Keratinocyte (primary cell): ENCODE measurements around the gene RSKR. TPM values are rescaled to one million over a fixed set of nuclear protein-coding genes. Genes with fewer than 3 reads are reported as not detected.

Source experiments
- DNase-seq: peaks from one replicate; pipeline ENCODE4 v3.0.0-alpha.2; 2011; ENCODE audit warnings: low read depth, missing footprints, low spot score
- FAIRE-seq: peaks from 2 replicates; lab custom pipeline; 2011; peaks lifted over from hg19 to GRCh38; lab: Jason Lieb, UNC
- H2AFZ ChIP-seq: 2 replicates; pipeline ENCODE4 v1.6.0; 2012; ENCODE audit warnings: low read length, control low read depth, inconsistent platforms; ENCODE audit not compliant: control insufficient read depth
- H3K27ac ChIP-seq: 2 replicates; pipeline ENCODE4 v1.5.1; 2011; ENCODE audit warnings: low read length; ENCODE audit not compliant: control insufficient read depth, insufficient read depth
- H3K27me3 ChIP-seq: 3 replicates; pipeline ENCODE4 v1.6.0; 2011; ENCODE audit warnings: low read length; ENCODE audit not compliant: control insufficient read depth, insufficient read depth; ENCODE audit errors: extremely low read depth
- H3K36me3 ChIP-seq, 2 experiments: 2 replicates in 1 of 2; 3 replicates in 1 of 2; pipeline ENCODE4 v1.5.1; 2011; ENCODE audit warnings: low read length in 2 of 2, mild to moderate bottlenecking in 1 of 2; ENCODE audit not compliant: control insufficient read depth in 2 of 2, insufficient read depth in 2 of 2; ENCODE audit errors: extremely low read depth in 1 of 2
- H3K4me1 ChIP-seq: 3 replicates; pipeline ENCODE4 v1.5.1; 2011; ENCODE audit warnings: low read length; ENCODE audit not compliant: control insufficient read depth, insufficient read depth; ENCODE audit errors: extremely low read depth
- H3K4me2 ChIP-seq: 3 replicates; pipeline ENCODE4 v1.6.0; 2011; ENCODE audit warnings: low read depth, low read length; ENCODE audit not compliant: control insufficient read depth, insufficient read depth; ENCODE audit errors: extremely low read depth
- H3K4me3 ChIP-seq, 3 experiments: fragments of 200-600 bp in 1 of 3; sonication (generic) in 1 of 3; 2 replicates in 2 of 3; 3 replicates in 1 of 3; pipeline ENCODE4 v1.5.1; 2011 to 2016; ENCODE audit warnings: low read length in 3 of 3, mild to moderate bottlenecking in 3 of 3, control low read depth in 2 of 3, inconsistent platforms in 1 of 3, low read depth in 1 of 3, mixed read lengths in 1 of 3, mixed run types in 1 of 3, moderate library complexity in 1 of 3; ENCODE audit not compliant: control insufficient read depth in 2 of 3, insufficient read depth in 2 of 3; ENCODE audit errors: extremely low read depth in 1 of 3
- H3K79me2 ChIP-seq: 2 replicates; pipeline ENCODE4 v1.6.0; 2012; ENCODE audit warnings: low read length; ENCODE audit not compliant: control insufficient read depth, insufficient read depth
- H3K9ac ChIP-seq: 3 replicates; pipeline ENCODE4 v1.6.0; 2011; ENCODE audit warnings: low read length; ENCODE audit not compliant: control insufficient read depth, insufficient read depth; ENCODE audit errors: extremely low read depth
- H3K9me1 ChIP-seq: 3 replicates; pipeline ENCODE4 v1.6.0; 2011; ENCODE audit warnings: low read length; ENCODE audit not compliant: control insufficient read depth, insufficient read depth; ENCODE audit errors: extremely low read depth
- H3K9me3 ChIP-seq: 2 replicates; pipeline ENCODE4 v1.5.1; 2012; ENCODE audit warnings: low read depth, low read length; ENCODE audit not compliant: control insufficient read depth
- H4K20me1 ChIP-seq: 3 replicates; pipeline ENCODE4 v1.6.0; 2011; ENCODE audit warnings: low read length; ENCODE audit not compliant: control insufficient read depth, insufficient read depth; ENCODE audit errors: extremely low read depth
- CTCF ChIP-seq, 3 experiments: IDR thresholded peaks in 1 of 3; conservative IDR thresholded peaks in 1 of 3; optimal IDR thresholded peaks in 1 of 3; 2 replicates in 2 of 3; 3 replicates in 1 of 3; pipeline versions ENCODE3 to v1.5.1; 2011; ENCODE audit warnings: low read length in 3 of 3, mild to moderate bottlenecking in 3 of 3, moderate library complexity in 2 of 3, control low read depth in 1 of 3, inconsistent platforms in 1 of 3; ENCODE audit not compliant: insufficient read depth in 2 of 3; ENCODE audit errors: extremely low read depth in 1 of 3
- EZH2 ChIP-seq: IDR thresholded peaks from one replicate; pipeline ENCODE4 v1.6.1; 2012; ENCODE audit warnings: inconsistent platforms, mild to moderate bottlenecking, low read length, moderate library complexity
- dilution Hi-C: fragments of 300-500 bp; cut with MboI; formaldehyde crosslinking; loops from one replicate; pipeline ENCODE4 v1.7.0; 2020; ENCODE audit warnings: low sequenced_read_pairs; ENCODE audit not compliant: extremely low pct_ligation_motif_present
- polyA plus RNA-seq, 5 experiments: library from polyadenylated mRNA; depleted of rRNA in 3 of 5; stranded (reverse) in 3 of 5; stranded (forward) in 1 of 5; unstranded in 1 of 5; fragments of >200 nt; gene quantifications; 1 replicate in 1 of 5; 2 replicates in 3 of 5; 3 replicates in 1 of 5; pipeline versions ENCODE4 v1.2.1 to v1.2.3, GENCODE V29; 2011 to 2012; ENCODE audit warnings: missing spikeins in 2 of 5, low read depth in 1 of 5, low replicate concordance in 1 of 5

Gene RSKR
- polyA plus RNA-seq, 1 donor (not counting 4 experiments of a cell fraction or from before 2014, with no cell fraction given) = 6.6 TPM

GRCh38 chr17:28655160-28655559 lies 41.2 kb upstream of the RSKR start:
- no peak for DNase-seq
- H3K9ac ChIP-seq = no peak overlapping the region
- TF ChIP-seq EZH2 (no peak), CTCF (optimal IDR thresholded peaks at IDR 0.05 in 1 of 3, IDR thresholded peaks at IDR 0.05 in 1 of 3, conservative IDR thresholded peaks at IDR 0.05 in 1 of 3; ENCODE audit: extremely low read depth in 1 of 3, insufficient read depth in 2 of 3, low read length in 3 of 3) (no peak)
- FAIRE-seq = no peak
- H3K4me2 ChIP-seq = no peak overlapping the region
- H3K27me3 ChIP-seq = no peaks in the 10 kb centered on the region
- no peak overlapping the region for H2AFZ ChIP-seq
- H3K9me3 ChIP-seq = no peaks in the 10 kb centered on the region
- no peak overlapping the region for H3K27ac ChIP-seq
- dilution Hi-C loops = no loop called here
- peaks cover 4 to 8% of the 10 kb centered on the region in 2 experiments for H3K36me3 ChIP-seq
- no peaks in the 10 kb centered on the region for H4K20me1 ChIP-seq
- H3K4me1 ChIP-seq = peaks cover 3% of the 10 kb centered on the region
- H3K79me2 ChIP-seq = peaks cover 33% of the 10 kb centered on the region
- H3K9me1 ChIP-seq = no peaks in the 10 kb centered on the region
- H3K4me3 ChIP-seq = no peak overlapping the region

GRCh38 chr17:28648698-28649097 lies 34.7 kb upstream of the RSKR start:
- Histone ChIP-seq H3K27me3 (no peaks in the 10 kb centered on the region), H2AFZ (no peak overlapping the region), H3K9ac (no peak overlapping the region), H3K4me3 (no peak overlapping the region), H3K36me3 (peaks cover 8 to 11% of the 10 kb centered on the region in 2 experiments), H3K9me1 (no peaks in the 10 kb centered on the region), H3K79me2 (peaks cover 11% of the 10 kb centered on the region), H3K27ac (no peak overlapping the region), H4K20me1 (no peaks in the 10 kb centered on the region), H3K9me3 (no peaks in the 10 kb centered on the region), H3K4me2 (no peak overlapping the region), H3K4me1 (peaks cover 16% of the 10 kb centered on the region)
- dilution Hi-C loops = no loop called here
- no peak for FAIRE-seq
- no peak for DNase-seq
- TF ChIP-seq CTCF (optimal IDR thresholded peaks at IDR 0.05 in 1 of 3, IDR thresholded peaks at IDR 0.05 in 1 of 3, conservative IDR thresholded peaks at IDR 0.05 in 1 of 3; ENCODE audit: extremely low read depth in 1 of 3, insufficient read depth in 2 of 3, low read length in 3 of 3) (no peak), EZH2 (no peak)
